GM06990 (cell line): ENCODE results near the gene TUBA1C.

Experiments used
- DNase-seq: peaks from one replicate; pipeline ENCODE4 v3.0.0-alpha.2; 2011; ENCODE audit not compliant: insufficient read length; ENCODE audit errors: extremely low read depth
- H3K27me3 ChIP-seq: replicated peaks from 2 replicates; pipeline ENCODE4 v1.6.0; 2011; ENCODE audit warnings: low read length; ENCODE audit not compliant: control insufficient read depth, insufficient read depth
- H3K36me3 ChIP-seq: 2 replicates; pipeline ENCODE4 v1.5.1; 2011; ENCODE audit warnings: low read length; ENCODE audit not compliant: control insufficient read depth, insufficient read depth
- H3K4me3 ChIP-seq: replicated peaks from 2 replicates; pipeline ENCODE4 v1.5.1; 2011; ENCODE audit warnings: low read depth, mild to moderate bottlenecking, control low read depth, low read length
- CTCF ChIP-seq: IDR thresholded peaks from 2 replicates; pipeline ENCODE4 v1.5.1; 2011; ENCODE audit warnings: low read length, control low read depth, mild to moderate bottlenecking, inconsistent platforms; ENCODE audit not compliant: insufficient read depth, poor library complexity, severe bottlenecking

TUBA1C gene

DNA sequence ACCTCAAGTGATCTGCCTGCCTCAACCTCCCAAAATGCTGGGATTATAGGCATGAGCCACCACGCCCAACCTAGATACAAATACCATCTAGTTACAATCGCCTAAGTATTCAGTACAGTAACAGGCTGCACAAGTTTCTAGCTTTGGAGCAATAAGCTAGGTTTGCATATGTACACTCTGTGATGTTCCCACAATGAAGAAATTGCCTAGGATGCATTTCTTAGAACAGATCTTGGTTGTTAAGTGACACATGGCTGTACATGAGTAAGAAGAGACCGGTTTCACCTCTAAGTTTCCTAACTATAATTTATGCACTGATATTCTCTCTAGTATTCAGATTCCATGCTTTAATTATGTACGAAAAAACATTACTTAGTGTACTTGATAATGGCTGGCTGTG is 5.4 kb upstream of the TUBA1C start:
- Histone ChIP-seq H3K4me3 (no peak overlapping the region), H3K36me3 (no peaks in the 10 kb centered on the region), H3K27me3 (no peaks in the 10 kb centered on the region)
- DNase-seq = no peak
- TF ChIP-seq CTCF = no peak

DNA sequence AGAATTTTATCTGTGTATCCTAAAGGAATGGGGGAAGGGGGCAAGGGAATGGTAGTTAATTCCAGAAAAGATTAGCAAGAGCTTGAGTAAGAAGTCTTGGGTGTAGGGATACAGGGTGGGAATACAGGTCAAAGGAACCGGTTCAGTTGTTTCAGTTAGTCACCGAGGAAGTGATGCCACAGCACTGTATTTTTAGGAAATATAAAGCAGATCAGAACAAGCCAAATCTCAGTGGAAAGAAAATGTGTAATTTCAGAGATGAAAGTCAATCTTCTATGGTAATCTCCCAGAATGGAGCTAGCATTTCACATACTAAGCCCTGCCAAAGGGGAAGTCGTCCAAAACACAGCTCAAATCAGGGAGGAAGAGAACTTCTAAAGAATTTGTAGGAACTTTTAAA is 4.7 kb upstream of the TUBA1C start:
- Histone ChIP-seq H3K36me3 (no peaks in the 10 kb centered on the region), H3K27me3 (no peaks in the 10 kb centered on the region), H3K4me3 (no peak overlapping the region)
- no peak for TF ChIP-seq CTCF
- no peak for DNase-seq

- Histone ChIP-seq H3K27me3 (no peaks in the 10 kb centered on the region), H3K36me3 (no peaks in the 10 kb centered on the region), H3K4me3 (no peak overlapping the region)
- DNase-seq = no peak
- TF ChIP-seq CTCF = no peak
Observed at GRCh38 chr12:49260571-49261363, 4.1 kb upstream of the TUBA1C start.

DNA sequence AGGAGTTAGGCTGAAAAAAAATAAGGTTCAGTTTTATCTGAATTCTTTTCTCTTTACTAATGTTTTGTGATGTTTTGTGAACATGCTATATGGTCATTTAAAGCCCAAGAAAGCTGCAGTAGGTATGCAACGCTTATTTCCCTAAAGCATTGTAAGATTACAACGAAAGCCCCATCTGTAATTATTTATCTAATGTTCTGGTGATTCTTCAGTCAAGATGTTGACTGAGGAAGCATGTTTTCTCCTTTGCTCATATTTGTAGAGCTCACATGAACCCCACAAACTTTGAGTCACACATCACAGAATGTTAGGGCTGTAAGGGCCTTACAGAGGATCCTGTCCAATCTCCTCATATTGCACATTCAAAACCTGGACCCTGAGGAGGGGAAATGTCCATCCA is 3.2 kb upstream of the TUBA1C start:
- Histone ChIP-seq H3K4me3 (no peak overlapping the region), H3K36me3 (no peaks in the 10 kb centered on the region), H3K27me3 (no peaks in the 10 kb centered on the region)
- TF ChIP-seq CTCF = no peak
- no peak for DNase-seq

GRCh38 chr12:49263400-49263763 is 1.5 kb upstream of the TUBA1C start:
- Histone ChIP-seq H3K27me3 (no peaks in the 10 kb centered on the region), H3K36me3 (no peaks in the 10 kb centered on the region; the same call in 1 of the 2 replicates), H3K4me3 (no peak overlapping the region; the same call in 1 of the 2 replicates)
- DNase-seq = no peak
- no peak for TF ChIP-seq CTCF
